HG02763 (cell line): ENCODE measurements around the gene DCAF6.

Source experiments
- ATAC-seq: cut with Tn5 transposase; IDR thresholded peaks from one replicate; pipeline ENCODE4 v1.9.1; 2021; ENCODE audit warnings: mild to moderate bottlenecking, moderate library complexity; ENCODE audit not compliant: unreplicated experiment

The DCAF6 gene

DNA sequence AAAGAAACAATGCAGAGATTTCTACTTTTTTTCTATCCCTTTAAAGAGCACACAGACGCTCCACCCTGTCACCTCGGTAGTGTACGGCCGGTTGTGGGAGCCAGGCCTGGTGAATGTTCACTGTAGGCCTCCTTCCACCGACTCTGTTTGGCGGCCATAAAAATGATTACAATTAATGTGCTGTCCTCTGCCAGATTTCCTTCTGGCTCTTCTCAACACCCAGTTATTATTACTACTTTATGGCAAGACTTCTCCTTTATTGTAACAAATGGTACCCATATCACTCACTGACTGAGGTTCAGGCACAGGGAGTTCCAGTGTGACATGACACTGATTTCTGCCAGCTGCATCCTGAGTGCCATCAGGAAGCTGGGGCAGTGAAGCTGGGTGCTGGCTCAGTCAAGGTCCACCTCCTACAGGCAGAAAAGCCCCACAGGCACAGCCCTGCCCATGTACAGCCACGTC lies 162.9 kb downstream of the DCAF6 start:
- no peak for ATAC-seq

DNA sequence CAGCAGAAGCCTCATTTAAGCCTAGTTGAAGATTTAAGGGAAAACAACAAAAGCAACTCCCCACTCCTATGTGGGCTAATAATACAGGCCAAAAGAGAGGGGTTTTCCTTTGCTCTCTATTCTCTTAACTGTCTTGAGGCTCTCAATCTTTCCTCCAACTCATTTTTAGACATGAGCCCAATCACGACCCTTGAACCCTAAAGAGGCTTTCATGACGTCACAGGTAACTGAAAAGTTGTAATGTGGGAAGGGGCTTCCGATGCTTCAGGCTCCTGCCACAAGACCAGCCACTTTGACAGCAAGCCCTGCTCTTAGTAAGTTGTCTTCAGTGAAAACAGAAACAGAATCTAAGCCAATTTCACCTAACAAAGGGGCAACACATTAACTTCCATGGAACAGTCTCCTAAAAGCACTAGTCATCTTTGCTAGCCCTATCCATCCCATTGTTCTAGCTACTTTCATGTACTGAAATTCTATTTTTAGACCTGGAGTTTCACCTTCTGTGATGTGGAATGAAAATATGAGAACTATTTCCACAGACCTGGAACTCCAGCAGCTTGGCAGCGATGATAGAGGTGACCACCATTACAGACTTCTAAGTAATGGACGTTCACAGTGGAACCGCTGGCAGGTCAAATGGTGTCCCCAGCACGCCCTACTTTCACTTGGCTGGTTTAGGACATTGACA lies 164.0 kb downstream of the DCAF6 start:
- no peak for ATAC-seq

DNA sequence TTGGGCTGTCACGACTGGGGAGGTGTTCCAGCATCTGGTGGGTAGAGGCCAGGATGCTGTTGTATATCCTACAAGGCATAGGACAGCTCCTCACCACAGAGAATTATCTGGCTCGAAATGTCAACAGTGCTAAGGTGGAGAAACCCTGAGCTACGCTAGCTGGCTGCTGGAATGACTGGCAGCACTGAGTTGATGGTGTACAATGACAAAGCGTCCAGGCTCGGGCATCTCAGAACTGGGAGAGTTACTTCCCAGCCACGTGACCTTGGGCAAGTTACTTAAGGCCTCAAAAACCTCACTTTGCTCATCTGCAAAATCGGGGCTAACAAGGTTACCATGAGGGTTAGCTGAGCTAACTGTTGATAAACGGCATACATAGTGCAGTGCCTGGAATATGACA lies 164.9 kb downstream of the DCAF6 start:
- no peak for ATAC-seq

DNA sequence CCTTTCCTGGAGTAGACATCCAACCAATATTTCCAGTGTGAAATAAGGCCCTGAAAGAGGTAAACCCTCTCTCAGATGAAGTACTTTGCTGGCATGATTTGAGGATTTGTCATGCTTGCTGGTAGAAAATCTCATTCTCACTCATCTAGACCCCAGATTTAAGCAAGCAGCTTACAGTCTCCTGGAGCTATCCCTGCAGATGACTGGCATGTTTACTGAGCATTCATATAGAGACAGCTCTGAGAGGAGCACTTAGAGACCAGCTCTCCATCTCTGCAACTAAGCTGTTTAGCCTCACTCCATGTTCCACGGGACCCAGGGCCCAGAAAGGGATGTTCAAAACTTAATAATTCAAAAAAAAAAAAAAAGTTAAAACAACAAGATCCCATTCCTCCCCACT lies 166.0 kb downstream of the DCAF6 start:
- ATAC-seq = no peak

DNA sequence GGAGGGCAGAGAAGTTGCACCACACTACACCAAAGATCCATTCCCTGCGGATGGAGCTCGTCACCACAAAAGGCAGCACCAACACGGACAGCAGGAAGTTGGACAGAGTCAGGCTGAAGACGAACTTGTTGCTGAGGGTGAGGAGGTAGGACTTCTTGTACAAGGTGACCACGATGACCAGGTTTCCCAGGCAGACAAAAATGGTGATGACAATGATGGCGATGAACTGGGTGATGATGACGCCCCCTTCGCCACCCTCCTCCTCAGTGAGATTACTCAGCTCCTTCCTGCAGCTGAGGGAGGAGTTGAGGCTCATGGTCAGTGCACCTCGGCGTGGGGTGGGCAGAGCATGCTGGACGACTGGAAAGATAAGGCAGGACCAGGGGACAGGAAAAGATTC lies 168.1 kb downstream of the DCAF6 start:
- no peak for ATAC-seq

DNA sequence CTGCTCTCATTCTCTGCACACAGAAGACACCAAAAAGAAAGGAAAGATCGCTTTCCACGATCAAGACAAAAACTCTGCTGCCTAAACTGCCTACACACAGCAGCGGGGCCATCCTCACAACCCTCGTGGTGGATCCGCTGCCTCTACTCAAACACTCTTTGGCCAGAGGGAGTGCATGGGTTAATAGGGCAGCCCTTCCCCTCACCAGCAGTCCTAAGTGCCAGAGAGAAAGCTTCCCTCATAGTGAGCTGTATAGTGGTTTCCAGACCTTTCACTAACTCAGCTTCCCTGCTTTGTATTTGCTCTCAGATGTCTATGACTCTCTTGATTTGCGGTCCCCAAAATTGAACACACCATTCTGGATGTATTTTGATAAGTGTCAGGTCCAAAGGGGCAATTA lies 169.4 kb downstream of the DCAF6 start:
- no peak for ATAC-seq

DNA sequence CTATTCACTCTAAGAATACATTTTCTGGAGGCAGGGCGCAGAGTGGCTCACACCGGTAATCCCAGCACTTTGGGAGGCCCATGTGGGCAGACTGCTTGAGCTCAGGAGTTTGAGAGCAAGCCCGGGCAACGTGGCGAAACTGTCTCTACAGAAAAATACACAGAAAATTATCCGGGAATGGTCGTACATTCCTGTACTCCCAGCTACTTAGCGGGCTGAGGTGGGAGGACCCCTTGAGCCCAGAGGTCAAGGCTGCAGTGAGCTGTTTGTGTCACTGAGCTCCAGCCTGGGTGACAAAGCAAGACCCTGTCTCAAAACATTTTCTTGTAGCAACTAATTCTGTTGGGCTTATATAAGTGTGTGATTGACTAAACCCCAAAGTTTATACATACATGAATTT lies 169.8 kb downstream of the DCAF6 start:
- ATAC-seq = no peak

DNA sequence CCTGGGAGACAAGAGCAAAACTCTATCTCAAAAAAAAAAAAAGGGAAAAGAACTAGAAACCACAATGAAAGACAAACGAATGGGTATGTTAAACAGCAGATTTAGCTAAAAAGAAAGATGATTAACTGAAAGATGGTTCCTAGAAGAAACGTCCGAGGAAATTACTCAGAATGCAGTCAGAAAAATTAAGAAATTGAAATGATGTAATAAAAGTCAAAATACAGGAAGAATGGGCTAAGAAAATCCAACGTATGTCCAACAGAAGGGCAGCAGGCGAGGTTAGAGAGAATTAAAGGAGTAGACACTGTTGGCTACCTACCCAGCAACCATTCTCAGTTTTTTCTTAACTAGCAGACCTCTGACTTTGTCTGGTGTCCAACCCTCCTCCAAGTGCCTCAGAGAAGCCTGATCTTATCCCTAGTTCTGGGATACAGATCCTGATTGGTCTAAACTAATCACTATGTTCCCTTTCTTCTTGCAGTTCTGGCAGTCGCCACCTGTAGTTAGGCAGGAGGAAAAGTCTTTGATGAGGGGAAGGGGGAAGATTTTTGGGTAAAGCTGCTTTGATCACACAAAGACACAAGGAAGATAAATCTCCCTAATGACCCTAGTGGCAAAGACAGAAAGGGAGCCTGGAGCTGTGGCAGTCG lies 174.5 kb downstream of the DCAF6 start:
- no peak for ATAC-seq

DNA sequence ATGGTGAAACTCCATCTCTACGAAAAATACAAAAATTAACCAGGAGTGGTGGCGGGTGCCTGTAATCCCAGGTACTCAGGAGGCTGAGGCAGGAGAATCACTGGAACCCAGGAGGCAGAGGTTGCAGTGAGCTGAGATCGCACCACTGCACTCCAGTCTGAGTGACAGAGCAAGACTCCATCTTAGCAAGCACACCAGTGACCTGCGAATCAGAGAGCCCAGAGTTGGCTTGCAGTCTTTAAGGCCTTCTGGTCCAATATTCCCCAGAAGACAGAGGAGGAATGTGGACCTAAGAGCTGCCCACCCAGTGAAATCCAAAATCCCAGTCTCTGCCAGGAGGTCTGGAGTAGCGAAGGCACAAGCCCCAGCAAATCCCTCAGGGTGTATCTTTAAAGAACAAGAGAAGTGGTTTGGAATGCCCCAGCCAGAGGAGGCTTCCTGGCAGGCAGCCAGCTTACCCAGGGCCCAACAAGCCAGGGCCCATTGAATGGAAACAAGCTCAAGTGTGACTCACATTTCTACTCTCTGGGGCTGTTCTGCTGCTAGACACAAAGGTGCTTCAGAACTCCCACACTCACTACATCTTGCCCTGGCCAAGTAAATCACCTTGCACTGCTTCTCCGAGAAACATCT lies 176.3 kb downstream of the DCAF6 start:
- ATAC-seq = no peak

DNA sequence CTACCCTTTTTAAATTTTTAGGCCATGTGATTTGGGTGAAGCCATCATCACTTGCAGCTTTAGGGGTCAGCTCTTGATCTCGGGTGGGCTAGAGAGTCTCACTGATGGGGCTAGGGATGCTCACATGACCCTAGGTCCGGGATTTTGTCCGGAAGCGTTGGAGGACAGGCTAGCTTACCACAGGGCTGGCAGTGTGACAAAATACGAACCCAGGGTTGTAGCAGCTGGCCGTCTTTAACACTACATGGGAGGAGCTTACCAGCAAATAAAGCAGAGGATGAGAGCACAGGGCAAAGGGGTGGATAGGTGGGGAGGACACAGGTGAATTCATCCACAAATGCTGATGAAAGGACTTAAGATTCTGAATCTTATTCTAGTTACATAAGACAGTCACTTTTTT lies 178.4 kb downstream of the DCAF6 start:
- ATAC-seq = no peak

DNA sequence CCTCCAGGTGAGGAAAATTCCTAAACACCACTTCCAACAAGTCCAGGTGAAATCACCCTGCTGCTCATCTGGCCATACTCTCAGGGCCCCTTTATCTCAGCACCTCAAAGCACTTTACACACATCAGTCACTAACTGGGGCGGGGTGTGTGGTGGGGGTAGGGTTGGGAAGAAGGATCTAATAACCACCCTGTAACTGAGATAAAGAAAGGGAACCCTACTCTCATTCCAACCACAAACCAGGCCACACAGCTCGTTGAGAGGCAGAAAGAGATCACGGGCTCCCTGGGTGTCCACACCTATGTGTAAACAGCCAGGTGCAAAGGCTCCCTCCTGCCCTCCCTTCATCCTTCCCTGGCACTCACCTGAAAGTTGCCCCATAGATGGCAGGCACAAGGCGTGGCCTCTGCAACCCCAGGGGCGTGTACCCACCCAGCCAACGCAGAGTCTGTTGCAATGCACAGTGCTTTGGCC lies 179.9 kb downstream of the DCAF6 start:
- ATAC-seq = no peak

DNA sequence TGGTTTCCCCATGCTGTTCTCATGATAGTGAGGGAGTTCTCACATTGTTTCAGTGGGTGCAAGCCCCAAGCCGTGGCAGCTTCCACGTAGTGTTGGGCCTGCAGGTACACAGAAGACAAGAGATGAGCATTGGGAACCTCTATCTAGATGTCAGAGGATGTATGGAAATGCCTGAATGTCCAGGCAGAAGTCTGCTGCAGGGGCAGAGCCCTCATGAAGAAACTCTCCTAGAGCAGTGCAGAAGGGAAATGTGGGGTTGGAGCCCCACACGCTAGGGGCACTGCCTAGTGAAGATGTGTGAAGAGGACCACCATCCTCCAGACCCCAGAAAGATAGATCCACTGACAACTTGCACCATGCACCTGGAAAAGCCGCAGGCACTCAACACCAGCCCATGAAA lies 183.3 kb downstream of the DCAF6 start:
- no peak for ATAC-seq

DNA sequence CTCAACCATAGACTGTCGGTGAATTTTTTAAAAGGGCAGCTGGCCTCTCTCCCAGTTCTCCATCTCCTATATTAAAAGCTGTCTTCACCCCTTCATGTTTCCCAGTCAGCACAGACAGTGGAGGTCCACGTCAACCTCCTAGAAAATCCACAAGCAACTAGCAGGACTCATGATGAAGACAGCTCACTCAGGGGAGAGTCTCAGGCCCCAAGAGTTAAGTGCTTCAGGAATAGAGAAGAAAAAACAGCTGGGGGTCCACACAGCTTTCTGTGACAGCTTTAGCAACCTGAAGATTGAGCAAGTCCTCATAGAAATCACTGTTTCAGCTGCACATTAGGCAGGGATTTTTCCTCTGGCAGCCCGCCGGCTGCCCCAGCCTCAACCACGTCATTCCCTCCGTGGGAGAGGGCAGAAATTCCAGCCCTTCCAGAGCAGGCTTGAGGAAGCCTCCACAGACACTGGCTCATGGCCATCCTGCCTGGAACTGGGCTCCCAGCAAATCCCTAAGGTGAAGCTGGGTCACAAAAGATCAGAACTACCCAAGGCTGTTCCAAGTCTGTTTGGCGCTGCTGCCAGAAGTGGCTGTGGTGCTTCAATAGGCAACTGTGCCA lies 185.0 kb downstream of the DCAF6 start:
- ATAC-seq = no peak

DNA sequence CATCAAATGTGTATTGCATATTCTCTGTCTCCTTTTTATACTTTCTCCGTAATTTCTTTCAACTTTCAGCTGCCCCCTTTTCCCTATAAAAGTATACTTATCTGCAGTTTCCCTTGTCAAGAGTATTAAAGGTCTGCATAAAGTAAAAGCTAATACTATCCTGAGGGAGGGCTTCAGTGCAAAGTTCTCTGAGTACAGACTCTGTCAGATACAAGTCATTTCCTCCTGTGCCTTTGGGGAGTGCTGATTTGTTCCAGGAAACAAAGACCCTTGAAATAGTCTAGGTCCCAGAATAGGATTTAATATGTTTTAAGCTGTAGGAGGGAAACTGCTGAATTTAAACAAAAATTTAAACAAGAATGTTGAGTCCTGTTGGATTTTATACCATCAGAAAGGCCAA lies 188.6 kb downstream of the DCAF6 start:
- no peak for ATAC-seq
